GM21526 (cell line): Measurements from ENCODE around the gene STYXL2.

Source experiments
- ATAC-seq: cut with Tn5 transposase; IDR thresholded peaks from one replicate; pipeline ENCODE4 v1.9.1; 2021; ENCODE audit warnings: moderate library complexity; ENCODE audit not compliant: unreplicated experiment, low FRiP score

STYXL2 gene

GRCh38 chr1:167128261-167129227 lies 34.7 kb downstream of the STYXL2 start:
- ATAC-seq: no peak

- no peak for ATAC-seq
Measured at GRCh38 chr1:167130829-167131510, 37.1 kb downstream of the STYXL2 start.

- ATAC-seq: no peak
Measured at GRCh38 chr1:167132301-167133010, 38.6 kb downstream of the STYXL2 start.

GRCh38 chr1:167135281-167135840 lies 41.5 kb downstream of the STYXL2 start:
- no peak for ATAC-seq

DNA sequence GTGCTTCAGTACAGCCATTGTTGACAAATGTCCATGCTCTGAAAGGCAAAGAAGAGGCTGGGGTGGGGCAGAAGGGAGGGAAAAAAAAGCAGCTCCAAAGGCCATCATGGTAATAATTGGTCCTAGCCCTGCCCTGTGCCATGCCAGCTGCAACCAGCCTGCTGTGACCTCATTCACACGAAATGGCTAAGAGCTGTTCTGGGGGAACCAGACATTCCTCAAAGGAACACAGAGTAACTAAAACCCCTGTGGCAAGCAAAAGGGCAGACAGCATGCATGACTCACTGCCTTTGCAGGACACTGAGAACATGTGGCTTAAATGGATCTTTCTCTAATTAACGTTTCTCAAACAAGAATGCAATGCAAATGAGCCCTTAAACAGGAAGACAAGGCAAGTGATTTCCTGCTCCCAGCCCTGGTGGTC lies 42.3 kb downstream of the STYXL2 start:
- ATAC-seq: no peak

- no peak for ATAC-seq
Measured at GRCh38 chr1:167136806-167137205, 42.9 kb downstream of the STYXL2 start.

DNA sequence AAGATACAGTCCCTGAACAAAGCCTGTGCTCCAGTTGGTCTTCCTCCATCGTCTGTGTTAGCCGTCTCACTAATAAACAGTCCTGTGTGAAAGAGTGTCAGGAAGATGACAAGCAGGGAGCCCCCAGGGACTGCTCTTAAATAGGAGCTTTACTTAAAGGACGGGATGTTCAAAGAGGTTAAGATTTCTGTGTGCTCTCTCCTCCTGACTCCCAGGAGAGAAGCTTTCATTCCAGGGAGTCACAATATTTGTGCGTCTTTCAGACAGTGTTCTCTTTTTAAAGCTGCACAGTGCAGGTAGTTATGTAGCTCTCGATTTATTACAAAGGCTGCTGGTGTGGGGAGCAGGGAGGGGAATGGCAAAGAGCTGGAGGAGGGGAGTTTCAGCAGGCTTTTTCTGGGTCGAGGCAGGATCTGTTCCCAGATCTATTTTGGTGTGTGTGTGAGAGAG lies 43.5 kb downstream of the STYXL2 start:
- no peak for ATAC-seq

GRCh38 chr1:167137793-167138510 lies 44.1 kb downstream of the STYXL2 start:
- no peak for ATAC-seq

DNA sequence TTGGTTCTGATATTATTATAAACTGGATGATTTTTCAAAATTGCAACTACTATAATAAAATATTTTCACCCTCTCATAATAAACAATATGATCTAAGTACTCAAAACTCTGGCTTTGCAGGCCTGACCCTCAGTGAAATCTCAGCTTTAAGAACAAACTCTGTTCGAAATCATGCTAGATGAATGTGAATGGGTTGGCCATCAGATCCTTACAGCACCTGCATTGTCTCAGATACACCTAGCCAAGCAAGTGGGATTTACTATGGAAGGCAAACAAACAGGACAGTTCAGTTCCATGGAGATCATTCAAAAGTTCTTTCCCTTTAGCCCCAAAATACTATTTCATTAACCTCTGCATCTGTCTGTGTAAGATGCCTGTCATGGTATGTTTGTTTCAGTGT lies 44.8 kb downstream of the STYXL2 start:
- no peak for ATAC-seq

DNA sequence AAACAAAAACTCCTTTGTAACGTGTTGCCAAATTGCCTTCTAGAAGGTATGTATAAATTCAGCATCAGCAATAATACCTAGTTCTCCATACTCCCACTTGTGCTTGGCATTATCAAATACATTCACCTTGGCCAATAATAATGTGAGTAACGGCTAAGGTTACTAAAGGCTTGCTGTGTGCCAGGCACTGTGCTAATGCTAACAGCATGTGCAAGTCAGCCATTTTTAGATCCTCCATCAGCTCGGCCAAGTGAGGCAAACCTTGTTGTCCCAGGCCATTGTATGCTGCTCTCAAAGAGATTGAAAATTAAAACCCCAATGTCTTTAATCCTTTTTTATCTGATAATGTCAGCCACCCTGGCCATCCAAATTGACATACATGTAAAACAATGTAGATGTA lies 48.1 kb downstream of the STYXL2 start:
- no peak for ATAC-seq
